Measurements from ENCODE around the gene PRTN3. TPM values are rescaled to one million over a fixed set of nuclear protein-coding genes. Genes with fewer than 3 reads are reported as not detected.

PRTN3 gene
- total RNA-seq, 4 donors from 2014 or later = not detected

- no peak for TF ChIP-seq CTCF (IDR thresholded peaks at IDR 0.05; ENCODE audit: low read depth)
Measured at GRCh38 chr19:823565-824121, 17.2 kb upstream of the PRTN3 start.

- TF ChIP-seq CTCF (IDR thresholded peaks at IDR 0.05; ENCODE audit: low read depth) = no peak
Measured at GRCh38 chr19:824885-825284, 15.9 kb upstream of the PRTN3 start.

- TF ChIP-seq CTCF (IDR thresholded peaks at IDR 0.05; ENCODE audit: low read depth) = no peak
Measured at GRCh38 chr19:825897-826644, 14.7 kb upstream of the PRTN3 start.

GRCh38 chr19:827314-827709, 13.5 kb upstream of the PRTN3 start:
- TF ChIP-seq CTCF (IDR thresholded peaks at IDR 0.05; ENCODE audit: low read depth) = no peak

GRCh38 chr19:827710-828321, 13.0 kb upstream of the PRTN3 start, which contains the start of gene AZU1:
Gene AZU1, plus strand, starts transcription at chr19:827837. Its CDS starts 10 bp downstream, at chr19:827847.
- TF ChIP-seq CTCF (IDR thresholded peaks at IDR 0.05; ENCODE audit: low read depth) = no peak

- no peak for TF ChIP-seq CTCF (IDR thresholded peaks at IDR 0.05; ENCODE audit: low read depth)
Measured at GRCh38 chr19:829129-829758, 11.6 kb upstream of the PRTN3 start.

Data from subcutaneous adipose tissue (tissue), 4 donors.